Body of pancreas (tissue), 4 donors: ENCODE data around the gene VWCE. TPM values are rescaled to one million over a fixed set of nuclear protein-coding genes. Genes with fewer than 3 reads are reported as not detected.

Experiments
- ATAC-seq: fragments of 150-250 bp; one replicate; pipeline ENCODE4 v1.9.1; 2016
- DNase-seq, 4 donors: peaks; one replicate each; pipeline ENCODE4 v3.0.0-alpha.2; 2019
- H3K27ac ChIP-seq, 4 donors: fragments of 200-600 bp; sonication (generic); 1 replicate in 3 of 4; 2 replicates in 1 of 4; pipeline versions ENCODE4 v1.5.1 to v1.6.1; 2016 to 2019; ENCODE audit warnings: mild to moderate bottlenecking in 1 of 4, mixed read lengths in 1 of 4, moderate library complexity in 1 of 4
- H3K27me3 ChIP-seq, 2 donors: fragments of 200-600 bp; sonication (generic); one replicate each; pipeline ENCODE4 v1.6.0; 2016; ENCODE audit warnings: mild to moderate bottlenecking in 1 of 2
- H3K36me3 ChIP-seq, 2 donors: fragments of 200-600 bp; sonication (generic); replicated peaks in 1 of 2; 2 replicates each; pipeline ENCODE4 v1.5.1; 2016; ENCODE audit warnings: low read depth in 2 of 2; ENCODE audit not compliant: insufficient read depth in 1 of 2
- H3K4me1 ChIP-seq: fragments of 200-600 bp; sonication (generic); one replicate; pipeline ENCODE4 v1.6.0; 2016
- H3K4me3 ChIP-seq, 2 donors: fragments of 200-600 bp; sonication (generic); 1 replicate in 1 of 2; 2 replicates in 1 of 2; pipeline ENCODE4 v1.5.1; 2016 to 2019
- H3K9me3 ChIP-seq, 3 donors: fragments of 200-600 bp; sonication (generic); 1 replicate in 2 of 3; 2 replicates in 1 of 3; pipeline ENCODE4 v1.5.1; 2016
- CTCF ChIP-seq, 7 experiments: fragments of 450-650 bp in 4 of 7; fragments of 200-600 bp in 3 of 7; sonication (generic) in 3 of 7; IDR thresholded peaks; one replicate each; pipeline ENCODE4 v1.5.1; 2016 to 2019; ENCODE audit warnings: antibody characterized with exemption in 7 of 7
- POLR2A ChIP-seq, 3 donors: fragments of 450-650 bp; IDR thresholded peaks; one replicate each; pipeline ENCODE4 v1.6.1; 2016; ENCODE audit warnings: antibody characterized with exemption in 3 of 3, mild to moderate bottlenecking in 2 of 3
- WGBS, 2 donors: methylation state at CpG; one replicate each; pipeline ENCODE4 v1.1.5; 2017; 5-methylcytosine and 5-hydroxymethylcytosine counted together
- intact Hi-C: fragments of 100-400 bp; cut with DNase I; formaldehyde crosslinking; loops from one replicate; pipeline ENCODE4 v1.15.1; 2023
- total RNA-seq, 2 donors: library from RNA; depleted of rRNA; stranded (reverse); fragments of >200 nt; gene quantifications; one replicate each; pipeline ENCODE4 v1.1.0, GENCODE V29; 2016

Gene VWCE
- total RNA-seq, 2 donors from 2014 or later = 4.3 TPM; not detected in 1

GRCh38 chr11:61273178-61274078, 21.7 kb downstream of the VWCE start:
- intact Hi-C loops = no loop called here
- TF ChIP-seq CTCF (IDR thresholded peaks at IDR 0.05) = no peak
- TF ChIP-seq POLR2A (IDR thresholded peaks at IDR 0.05) = no peak
- Histone ChIP-seq H3K4me1 (no peaks in the 10 kb centered on the region), H3K4me3 (no peak overlapping the region), H3K9me3 (no peaks in the 10 kb centered on the region), H3K27ac (no peak overlapping the region), H3K36me3 (no peaks in the 10 kb centered on the region), H3K27me3 (no peaks in the 10 kb centered on the region)
- 70% methylated on average over 13 to 16 of the region's 16 CpGs for WGBS, 2 donors
- DNase-seq (no peak), ATAC-seq (no peak)

- Histone ChIP-seq H3K4me1 (no peaks in the 10 kb centered on the region), H3K27ac (no peak overlapping the region), H3K4me3 (no peak overlapping the region), H3K36me3 (no peaks in the 10 kb centered on the region), H3K9me3 (no peaks in the 10 kb centered on the region), H3K27me3 (no peaks in the 10 kb centered on the region)
- ATAC-seq (no peak), DNase-seq (no peak)
- WGBS, 2 donors = 84 to 90% methylated on average over 3 of the region's 3 CpGs
- intact Hi-C loops = no loop called here
- no peak for TF ChIP-seq POLR2A (IDR thresholded peaks at IDR 0.05)
- TF ChIP-seq CTCF (IDR thresholded peaks at IDR 0.05) = no peak
Observed at GRCh38 chr11:61272731-61273130, 22.4 kb downstream of the VWCE start.

GRCh38 chr11:61270354-61271076, 24.6 kb downstream of the VWCE start:
- Histone ChIP-seq H3K27me3 (no peaks in the 10 kb centered on the region), H3K4me1 (peaks cover 6% of the 10 kb centered on the region), H3K4me3 (no peak overlapping the region), H3K27ac (no peak overlapping the region), H3K9me3 (no peaks in the 10 kb centered on the region), H3K36me3 (no peaks in the 10 kb centered on the region)
- DNase-seq = no peak
- WGBS, 2 donors = 74 to 75% methylated on average over 7 of the region's 7 CpGs
- ATAC-seq = no peak
- no peak for TF ChIP-seq CTCF (IDR thresholded peaks at IDR 0.05)
- TF ChIP-seq POLR2A (IDR thresholded peaks at IDR 0.05) = no peak
- intact Hi-C loops = no loop called here

- intact Hi-C loops = no loop called here
Observed at GRCh38 chr11:61268588-61269250, 26.4 kb downstream of the VWCE start.

More at GRCh38 chr11:61268588-61269250, 26.4 kb downstream of the VWCE start:
- DNase-seq (no peak), ATAC-seq (no peak)
- Histone ChIP-seq H3K27ac (no peak overlapping the region), H3K4me1 (peaks cover 6% of the 10 kb centered on the region), H3K4me3 (no peak overlapping the region), H3K36me3 (no peaks in the 10 kb centered on the region), H3K9me3 (no peaks in the 10 kb centered on the region), H3K27me3 (no peaks in the 10 kb centered on the region)
- no peak for TF ChIP-seq POLR2A (IDR thresholded peaks at IDR 0.05)
- TF ChIP-seq CTCF (IDR thresholded peaks at IDR 0.05) = no peak
- WGBS, 2 donors = 89 to 90% methylated on average over 10 to 15 of the region's 15 CpGs
